KOPT-K1 (cell line): ENCODE measurements around the gene UPF3B.
"Not testable (repeated sequence)": the region's sequence is repeated elsewhere in the genome, so short reads cannot be mapped to it uniquely, and the experiment has no call there.

Experiments used
- H3K27ac ChIP-seq: fragments of 200-600 bp; sonication (generic); 2 replicates; pipeline ENCODE4 v1.5.1; 2016; ENCODE audit warnings: antibody characterized with exemption, mild to moderate bottlenecking, low read depth, low read length; ENCODE audit not compliant: poor library complexity, severe bottlenecking
- H3K36me3 ChIP-seq: fragments of 200-600 bp; sonication (generic); 2 replicates; pipeline ENCODE4 v1.5.1; 2017; ENCODE audit warnings: antibody characterized with exemption, mild to moderate bottlenecking, low read length, moderate library complexity; ENCODE audit not compliant: insufficient read depth
- H3K9me3 ChIP-seq: fragments of 200-600 bp; sonication (generic); 2 replicates; pipeline ENCODE4 v1.5.1; 2017; ENCODE audit warnings: antibody characterized with exemption, low read length, mild to moderate bottlenecking; ENCODE audit not compliant: insufficient read depth, poor library complexity, severe bottlenecking

Gene UPF3B

GRCh38 chrX:119871245-119871598 is 18.5 kb upstream of the UPF3B start:
- Histone ChIP-seq H3K36me3 (peaks cover 20% of the 10 kb centered on the region), H3K9me3 (no peaks in the 10 kb centered on the region), H3K27ac (peak overlapping the region; percentile 87)

GRCh38 chrX:119870626-119871131 is 17.9 kb upstream of the UPF3B start:
- H3K27ac ChIP-seq = peak overlapping the region; percentile 87
- peaks cover 14% of the 10 kb centered on the region for H3K36me3 ChIP-seq
- no peaks in the 10 kb centered on the region for H3K9me3 ChIP-seq

GRCh38 chrX:119853444-119853843 is 681 bp upstream of the UPF3B start:
- Histone ChIP-seq H3K36me3 (peaks cover 31% of the 10 kb centered on the region), H3K27ac (peak overlapping the region; percentile 45), H3K9me3 (no peaks in the 10 kb centered on the region)

GRCh38 chrX:119833905-119834304 is 18.9 kb downstream of the UPF3B start:
- H3K36me3 ChIP-seq = peaks cover 78% of the 10 kb centered on the region
- no peak overlapping the region for H3K27ac ChIP-seq
- H3K9me3 ChIP-seq = no peaks in the 10 kb centered on the region

GRCh38 chrX:119828446-119828845 is 24.3 kb downstream of the UPF3B start:
- Histone ChIP-seq H3K36me3 (peaks cover 33% of the 10 kb centered on the region; the same call in 1 of the 2 replicates), H3K27ac (no peak overlapping the region), H3K9me3 (no peaks in the 10 kb centered on the region)

GRCh38 chrX:119826399-119826959 is 26.3 kb downstream of the UPF3B start:
- Histone ChIP-seq H3K27ac (no peak overlapping the region), H3K36me3 (peaks cover 19% of the 10 kb centered on the region; the same call in 1 of the 2 replicates), H3K9me3 (no peaks in the 10 kb centered on the region)

- not testable (repeated sequence) for H3K9me3 ChIP-seq, H3K36me3 ChIP-seq, H3K27ac ChIP-seq
These were observed 28.5 kb downstream of the UPF3B start for GRCh38 chrX:119824221-119824620.

GRCh38 chrX:119821703-119822102 is 31.1 kb downstream of the UPF3B start:
- H3K36me3 ChIP-seq = not testable (repeated sequence)
- peak overlapping the region; percentile 39 for H3K27ac ChIP-seq

GRCh38 chrX:119817130-119817690 is 35.6 kb downstream of the UPF3B start:
- H3K9me3 ChIP-seq = no peaks in the 10 kb centered on the region
- no peaks in the 10 kb centered on the region for H3K36me3 ChIP-seq

More at GRCh38 chrX:119821703-119822102, 31.1 kb downstream of the UPF3B start:
- not testable (repeated sequence) for H3K9me3 ChIP-seq

GRCh38 chrX:119816300-119816699 is 36.5 kb downstream of the UPF3B start:
- H3K9me3 ChIP-seq = no peaks in the 10 kb centered on the region
- no peaks in the 10 kb centered on the region for H3K36me3 ChIP-seq
- no peak overlapping the region for H3K27ac ChIP-seq

More at GRCh38 chrX:119817130-119817690, 35.6 kb downstream of the UPF3B start:
- H3K27ac ChIP-seq = no peak overlapping the region

- Histone ChIP-seq H3K27ac (no peak overlapping the region), H3K9me3 (no peaks in the 10 kb centered on the region), H3K36me3 (no peaks in the 10 kb centered on the region)
These were observed 43.5 kb downstream of the UPF3B start for GRCh38 chrX:119809185-119809666.

- H3K9me3 ChIP-seq, H3K27ac ChIP-seq, H3K36me3 ChIP-seq: not testable (repeated sequence)
These were observed 44.3 kb downstream of the UPF3B start for GRCh38 chrX:119808461-119808860.

- Histone ChIP-seq H3K36me3 (no peaks in the 10 kb centered on the region), H3K9me3 (no peaks in the 10 kb centered on the region), H3K27ac (no peak overlapping the region)
These were observed 50.2 kb downstream of the UPF3B start for GRCh38 chrX:119802546-119802945.

- H3K27ac ChIP-seq = no peak overlapping the region
- no peaks in the 10 kb centered on the region for H3K9me3 ChIP-seq
- no peaks in the 10 kb centered on the region for H3K36me3 ChIP-seq
These were observed 51.2 kb downstream of the UPF3B start for GRCh38 chrX:119801253-119802221.
